Duodenal mucosa (tissue), 2 donors: ENCODE measurements around the gene KDM2B.
A peak's percentile ranks its signal among the peaks of the same experiment; 100 is the strongest.
"Not testable (repeated sequence)": the region's sequence is repeated elsewhere in the genome, so short reads cannot be mapped to it uniquely, and the experiment has no call there.

ENCODE experiments used
- H3K27ac ChIP-seq: one replicate; pipeline ENCODE4 v1.7.0; 2013; ENCODE audit warnings: low read depth, low read length
- H3K27me3 ChIP-seq, 2 donors: one replicate each; pipeline ENCODE4 v1.7.0; 2013; ENCODE audit warnings: low read length in 2 of 2, control low read depth in 1 of 2; ENCODE audit not compliant: insufficient read depth in 2 of 2, control insufficient read depth in 1 of 2
- H3K36me3 ChIP-seq, 2 donors: one replicate each; pipeline ENCODE4 v1.7.0; 2013; ENCODE audit warnings: low read length in 2 of 2, control low read depth in 1 of 2; ENCODE audit not compliant: insufficient read depth in 2 of 2, control insufficient read depth in 1 of 2
- H3K4me1 ChIP-seq, 2 donors: one replicate each; pipeline ENCODE4 v1.7.0; 2013; ENCODE audit warnings: low read length in 2 of 2, control low read depth in 1 of 2; ENCODE audit not compliant: insufficient read depth in 2 of 2, control insufficient read depth in 1 of 2
- H3K4me3 ChIP-seq, 2 donors: one replicate each; pipeline ENCODE4 v1.7.0; 2013; ENCODE audit warnings: low read length in 2 of 2, low read depth in 1 of 2
- H3K9ac ChIP-seq, 2 donors: one replicate each; pipeline ENCODE4 v1.7.0; 2013; ENCODE audit warnings: low read length in 2 of 2, low read depth in 1 of 2
- H3K9me3 ChIP-seq, 2 donors: one replicate each; pipeline ENCODE4 v1.7.0; 2013; ENCODE audit warnings: low read length in 2 of 2, control low read depth in 1 of 2; ENCODE audit not compliant: control insufficient read depth in 1 of 2

KDM2B gene

GRCh38 chr12:121489874-121490273 lies 90.9 kb downstream of the KDM2B start:
- Histone ChIP-seq H3K4me1 (peaks cover 0 to 3% of the 10 kb centered on the region in 2 donors), H3K27ac (no peak overlapping the region), H3K9ac (no peak overlapping the region), H3K9me3 (no peaks in the 10 kb centered on the region), H3K27me3 (no peaks in the 10 kb centered on the region), H3K4me3 (no peak overlapping the region), H3K36me3 (peaks cover 0 to 10% of the 10 kb centered on the region in 2 donors)

GRCh38 chr12:121484967-121485366 lies 95.9 kb downstream of the KDM2B start:
- no peaks in the 10 kb centered on the region for H3K27me3 ChIP-seq
- H3K4me1 ChIP-seq, result no peaks in the 10 kb centered on the region
- peaks cover 0 to 4% of the 10 kb centered on the region in 2 donors for H3K36me3 ChIP-seq
- no peak overlapping the region for H3K4me3 ChIP-seq
- H3K9me3 ChIP-seq, result no peaks in the 10 kb centered on the region
- no peak overlapping the region for H3K27ac ChIP-seq
- no peak overlapping the region for H3K9ac ChIP-seq

DNA sequence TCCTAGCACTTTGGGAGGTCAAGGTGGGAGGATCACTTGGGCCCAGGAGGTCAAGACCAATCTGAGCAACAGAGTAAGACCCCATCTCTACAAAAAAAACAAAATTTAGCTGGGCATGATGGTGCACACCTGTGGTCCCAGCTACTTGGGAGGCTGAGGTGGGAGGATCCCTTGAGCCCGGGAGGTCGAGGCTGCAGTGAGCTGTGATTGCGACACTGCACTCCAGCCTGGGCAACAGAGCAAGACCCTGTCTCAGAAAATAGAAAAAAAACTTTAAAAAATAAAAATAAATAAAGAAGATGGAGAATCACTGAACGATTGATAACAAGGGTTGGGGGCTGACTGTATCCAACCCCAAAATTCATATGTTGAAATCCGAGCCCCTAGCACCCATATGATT lies 96.3 kb downstream of the KDM2B start:
- not testable (repeated sequence) for H3K27me3 ChIP-seq, H3K9ac ChIP-seq, H3K4me3 ChIP-seq, H3K27ac ChIP-seq, H3K4me1 ChIP-seq, H3K9me3 ChIP-seq, H3K36me3 ChIP-seq

DNA sequence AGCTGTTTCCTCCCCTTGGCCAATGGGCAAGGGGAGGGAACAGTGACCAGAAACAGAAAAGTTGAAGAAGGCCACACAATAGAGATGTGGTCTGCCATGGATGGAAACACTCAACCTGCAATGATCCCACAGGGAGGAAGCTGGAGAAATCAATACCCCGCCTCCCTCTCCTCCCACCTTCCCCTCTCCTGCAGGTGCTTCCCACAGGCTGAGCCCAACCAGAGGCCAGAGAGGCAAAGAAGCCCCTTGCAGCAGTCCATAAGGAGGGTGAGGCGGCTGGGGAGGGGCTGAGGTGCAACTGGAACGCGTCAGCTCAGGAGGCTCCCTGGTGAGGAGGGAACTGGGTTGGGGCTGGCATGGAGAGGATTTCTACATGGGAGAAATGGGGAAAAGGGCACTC lies 96.9 kb downstream of the KDM2B start:
- H3K9me3 ChIP-seq, result no peaks in the 10 kb centered on the region
- H3K4me3 ChIP-seq, result no peak overlapping the region

DNA sequence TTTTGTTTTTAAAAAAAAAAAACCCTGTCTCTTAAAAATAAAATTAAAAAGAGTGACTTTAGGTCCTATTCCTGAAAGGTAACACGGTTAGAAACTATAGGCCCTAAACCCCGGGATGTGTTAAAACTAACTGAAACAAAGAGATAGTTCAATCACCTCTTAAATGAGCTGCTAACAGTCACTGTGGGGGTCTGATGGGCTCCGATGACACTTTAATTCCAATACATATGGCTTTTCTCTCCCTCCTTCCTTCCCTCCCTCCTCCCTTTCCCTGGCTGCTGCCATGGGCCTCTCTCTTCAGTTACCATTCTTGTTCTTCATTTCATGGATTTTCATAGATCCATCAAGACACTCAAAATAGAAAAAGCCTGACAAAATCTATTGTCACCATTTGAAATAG lies 104.3 kb downstream of the KDM2B start:
- no peaks in the 10 kb centered on the region for H3K4me1 ChIP-seq
- no peaks in the 10 kb centered on the region for H3K36me3 ChIP-seq
- H3K9ac ChIP-seq, result no peak overlapping the region
- H3K9me3 ChIP-seq, result no peaks in the 10 kb centered on the region
- H3K27me3 ChIP-seq, result no peaks in the 10 kb centered on the region
- H3K27ac ChIP-seq, result no peak overlapping the region
- H3K4me3 ChIP-seq, result no peak overlapping the region

More for the DNA sequence above, 96.9 kb downstream of the KDM2B start:
- Histone ChIP-seq H3K27me3 (no peaks in the 10 kb centered on the region), H3K27ac (no peak overlapping the region), H3K36me3 (no peaks in the 10 kb centered on the region), H3K4me1 (no peaks in the 10 kb centered on the region), H3K9ac (no peak overlapping the region)

DNA sequence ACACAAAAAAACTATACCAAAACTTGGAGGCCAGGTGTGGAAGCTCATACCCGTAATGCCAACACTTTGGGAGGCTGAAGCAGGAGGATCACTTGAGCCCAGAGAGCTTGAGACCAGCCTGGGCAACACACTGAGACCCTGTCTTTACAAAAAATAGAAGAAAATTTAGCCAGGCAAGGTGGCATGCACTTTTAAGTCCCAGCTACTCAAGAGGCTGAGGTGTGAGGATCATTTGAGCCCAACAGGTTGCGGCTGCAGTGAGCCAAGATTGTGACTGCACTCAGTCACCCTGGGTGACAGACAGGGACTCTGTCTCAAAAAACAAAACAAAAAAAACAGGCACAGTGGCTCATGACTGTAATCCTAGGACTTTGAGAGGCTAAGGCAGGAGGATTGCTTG lies 105.5 kb downstream of the KDM2B start:
- Histone ChIP-seq H3K9ac (no peak overlapping the region), H3K36me3 (no peaks in the 10 kb centered on the region), H3K27ac (no peak overlapping the region), H3K27me3 (no peaks in the 10 kb centered on the region), H3K4me1 (no peaks in the 10 kb centered on the region), H3K4me3 (no peak overlapping the region), H3K9me3 (no peaks in the 10 kb centered on the region)

GRCh38 chr12:121472150-121472905 lies 108.5 kb downstream of the KDM2B start:
- H3K9me3 ChIP-seq, result no peaks in the 10 kb centered on the region
- no peaks in the 10 kb centered on the region for H3K27me3 ChIP-seq
- no peak overlapping the region for H3K27ac ChIP-seq
- no peaks in the 10 kb centered on the region for H3K36me3 ChIP-seq
- H3K4me1 ChIP-seq, result peaks cover 0 to 3% of the 10 kb centered on the region in 2 donors
- no peak overlapping the region for H3K4me3 ChIP-seq
- H3K9ac ChIP-seq, result no peak overlapping the region

GRCh38 chr12:121470751-121471150 lies 110.1 kb downstream of the KDM2B start:
- no peak overlapping the region for H3K4me3 ChIP-seq
- H3K4me1 ChIP-seq, result peaks cover 4 to 9% of the 10 kb centered on the region in 2 donors
- no peak overlapping the region for H3K27ac ChIP-seq
- H3K9ac ChIP-seq, result no peak overlapping the region
- no peaks in the 10 kb centered on the region for H3K9me3 ChIP-seq
- no peaks in the 10 kb centered on the region for H3K27me3 ChIP-seq
- no peaks in the 10 kb centered on the region for H3K36me3 ChIP-seq

DNA sequence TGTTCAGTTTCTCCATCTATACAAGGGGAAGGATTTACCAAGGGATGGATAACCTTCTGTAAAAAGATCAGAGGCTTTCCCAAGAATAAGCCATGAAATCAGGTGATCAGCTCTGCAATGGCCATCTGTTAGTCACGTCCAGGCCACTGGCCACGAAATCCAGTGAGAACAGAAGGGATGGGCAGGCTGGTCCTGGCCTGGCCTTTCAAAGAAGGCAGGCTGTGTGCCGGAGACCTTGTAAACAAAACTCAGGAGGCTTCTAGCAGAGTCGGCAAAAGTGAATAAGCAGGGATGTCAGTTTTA lies 112.4 kb downstream of the KDM2B start:
- Histone ChIP-seq H3K27ac (no peak overlapping the region), H3K36me3 (no peaks in the 10 kb centered on the region), H3K27me3 (no peaks in the 10 kb centered on the region), H3K9ac (no peak overlapping the region), H3K4me1 (peaks cover 6 to 11% of the 10 kb centered on the region in 2 donors), H3K9me3 (no peaks in the 10 kb centered on the region), H3K4me3 (no peak overlapping the region)

GRCh38 chr12:121467638-121468498 lies 113.0 kb downstream of the KDM2B start:
- peak overlapping the region in 1 of 2 donors; percentile 15 for H3K9ac ChIP-seq
- H3K4me3 ChIP-seq, result peak overlapping the region; percentile 60 to 65
- H3K27me3 ChIP-seq, result no peaks in the 10 kb centered on the region
- peak overlapping the region; percentile 10 for H3K27ac ChIP-seq
- peaks cover 6 to 11% of the 10 kb centered on the region in 2 donors for H3K4me1 ChIP-seq
- H3K36me3 ChIP-seq, result no peaks in the 10 kb centered on the region
- H3K9me3 ChIP-seq, result no peaks in the 10 kb centered on the region
